DMS53 (cell line): ENCODE data around the gene IGF1.
A peak's percentile ranks its signal among the peaks of the same experiment; 100 is the strongest.

ENCODE experiments used
- DNase-seq: peaks from one replicate; lab custom pipeline; 2025; lab: John Stamatoyannopoulos, UW

The IGF1 gene

GRCh38 chr12:102379346-102380162, 100.8 kb downstream of the IGF1 start:
- DNase-seq: no peak

GRCh38 chr12:102376781-102377180, 103.6 kb downstream of the IGF1 start:
- no peak for DNase-seq

- no peak for DNase-seq
Observed at GRCh38 chr12:102376181-102376747, 104.1 kb downstream of the IGF1 start.

GRCh38 chr12:102374190-102374589, 106.2 kb downstream of the IGF1 start:
- DNase-seq: peak; percentile 12

- no peak for DNase-seq
Observed at GRCh38 chr12:102372087-102372486, 108.3 kb downstream of the IGF1 start.

- no peak for DNase-seq
Observed at GRCh38 chr12:102371165-102371564, 109.2 kb downstream of the IGF1 start.

- DNase-seq: no peak
Observed at GRCh38 chr12:102369876-102370275, 110.5 kb downstream of the IGF1 start.

GRCh38 chr12:102365365-102365764, 115.0 kb downstream of the IGF1 start:
- DNase-seq: no peak

- peak; percentile 29 for DNase-seq
Observed at GRCh38 chr12:102364709-102365108, 115.7 kb downstream of the IGF1 start.

GRCh38 chr12:102356690-102357089, 123.7 kb downstream of the IGF1 start:
- no peak for DNase-seq

- DNase-seq: peak; percentile 27
Observed at GRCh38 chr12:102354281-102354680, 126.1 kb downstream of the IGF1 start.

- DNase-seq: no peak
Observed at GRCh38 chr12:102351322-102351721, 129.0 kb downstream of the IGF1 start.

GRCh38 chr12:102350070-102350469, 130.3 kb downstream of the IGF1 start:
- no peak for DNase-seq

- DNase-seq: no peak
Observed at GRCh38 chr12:102349079-102349478, 131.3 kb downstream of the IGF1 start.

- no peak for DNase-seq
Observed at GRCh38 chr12:102347811-102348210, 132.6 kb downstream of the IGF1 start.
